GM19468 (cell line): ENCODE data around the gene SLC2A9.

Experiments
- ATAC-seq: cut with Tn5 transposase; IDR thresholded peaks from one replicate; pipeline ENCODE4 v1.9.1; 2021; ENCODE audit warnings: mild to moderate bottlenecking, moderate library complexity, moderate number of reproducible peaks; ENCODE audit not compliant: unreplicated experiment; ENCODE audit errors: extremely low read depth

Gene SLC2A9

GRCh38 chr4:9937078-9937477 is 84.2 kb downstream of the SLC2A9 start:
- no peak for ATAC-seq

DNA sequence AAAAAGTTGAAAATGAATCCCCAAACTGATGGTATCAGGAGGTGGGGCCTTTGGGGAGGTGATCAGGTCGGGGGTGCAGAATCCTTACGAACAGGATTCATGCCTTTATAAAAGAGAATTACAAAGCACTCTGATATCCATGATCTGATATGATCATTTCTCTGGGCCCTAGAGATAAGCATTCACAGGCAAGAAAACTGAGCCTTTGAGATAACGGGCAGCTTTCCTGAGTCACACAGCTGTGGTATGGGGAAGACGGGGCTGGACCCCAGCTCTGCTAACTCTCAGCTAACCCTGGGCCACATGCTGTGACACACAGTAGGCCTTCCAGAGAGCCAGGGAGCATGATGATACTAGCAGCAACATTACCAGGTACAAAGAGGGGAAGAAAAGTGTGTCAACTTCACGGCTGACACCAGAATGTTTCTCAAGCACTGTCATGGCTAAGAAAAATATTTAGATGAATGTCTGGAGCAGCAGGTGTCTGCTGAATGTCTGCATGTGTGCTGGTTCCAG is 85.1 kb downstream of the SLC2A9 start:
- no peak for ATAC-seq

- no peak for ATAC-seq
Observed at GRCh38 chr4:9933956-9934355, 87.3 kb downstream of the SLC2A9 start.

GRCh38 chr4:9933184-9933583 is 88.1 kb downstream of the SLC2A9 start:
- ATAC-seq, result no peak

DNA sequence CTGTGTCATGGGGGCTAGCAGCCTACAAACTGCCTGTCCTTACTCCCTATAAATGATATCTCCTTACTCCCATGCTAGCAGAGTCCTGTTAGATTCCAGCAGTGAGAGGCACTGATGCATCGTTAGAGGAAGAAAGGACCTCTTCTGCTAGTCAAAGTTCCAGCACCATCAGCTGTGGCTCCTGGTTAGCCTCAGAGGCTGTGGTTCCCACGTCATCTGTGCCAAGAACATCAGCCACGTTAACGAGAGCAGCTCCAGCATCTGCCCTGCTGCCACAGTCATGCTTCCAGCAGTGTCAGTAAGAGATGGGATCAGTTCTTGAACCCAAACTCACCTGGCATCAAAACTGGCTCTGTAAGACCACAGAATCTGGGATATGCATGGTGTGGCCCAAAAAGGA is 88.5 kb downstream of the SLC2A9 start:
- no peak for ATAC-seq

GRCh38 chr4:9931146-9931545 is 90.2 kb downstream of the SLC2A9 start:
- no peak for ATAC-seq

DNA sequence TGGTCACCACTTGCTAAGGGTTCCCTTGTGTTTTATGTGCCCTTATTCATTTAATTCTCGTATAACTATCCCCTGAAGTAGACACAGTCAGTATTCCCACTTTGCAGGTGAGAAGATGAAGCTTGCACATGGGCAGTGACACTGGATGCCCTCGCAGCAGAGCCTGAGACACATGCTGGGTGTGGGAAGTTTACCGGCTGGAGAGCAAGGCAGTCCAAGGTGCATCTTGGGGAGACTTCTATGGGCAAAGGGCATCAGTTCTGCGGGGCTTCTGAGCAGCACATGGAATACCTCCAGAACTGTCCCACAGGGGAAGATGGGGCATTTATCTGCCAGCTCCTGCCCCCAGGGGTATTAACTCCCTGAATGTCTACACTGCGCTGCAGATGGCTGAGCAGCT is 92.2 kb downstream of the SLC2A9 start:
- ATAC-seq, result no peak

GRCh38 chr4:9927341-9928007 is 93.8 kb downstream of the SLC2A9 start:
- no peak for ATAC-seq

GRCh38 chr4:9926586-9926985 is 94.7 kb downstream of the SLC2A9 start:
- ATAC-seq, result no peak

- ATAC-seq, result no peak
Observed at GRCh38 chr4:9925750-9926439, 95.4 kb downstream of the SLC2A9 start.

- ATAC-seq, result no peak
Observed at GRCh38 chr4:9924750-9925149, 96.5 kb downstream of the SLC2A9 start.

DNA sequence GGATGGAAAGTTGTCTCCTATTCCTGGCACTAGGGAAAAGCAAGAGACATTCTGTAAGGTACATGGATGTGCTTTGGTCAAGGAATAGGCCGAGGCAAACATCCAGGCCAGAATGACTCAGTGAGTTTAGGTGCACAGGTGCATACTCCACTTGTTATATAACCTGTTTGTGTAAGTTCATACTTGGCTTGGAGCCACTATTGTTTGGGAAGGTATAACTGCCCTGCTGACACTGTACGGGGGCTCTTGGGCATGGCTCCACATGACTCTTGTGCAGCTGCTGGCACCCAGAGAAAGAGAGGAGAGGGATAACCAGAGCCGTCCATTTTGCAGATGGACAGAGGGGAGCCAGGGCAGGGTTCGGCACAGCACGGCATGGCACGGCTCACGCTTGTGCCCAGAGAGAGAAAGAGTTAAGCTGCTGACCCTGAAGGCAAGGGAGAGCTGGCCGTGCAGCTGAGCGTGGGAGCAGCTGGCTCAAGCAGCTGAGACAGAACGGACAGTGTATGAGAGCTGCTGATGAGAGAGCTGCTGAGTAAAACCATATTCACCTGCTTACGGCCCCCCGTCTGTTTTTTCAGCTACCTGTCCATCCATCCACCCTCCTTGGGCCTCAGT is 98.0 kb downstream of the SLC2A9 start:
- ATAC-seq, result no peak

- ATAC-seq, result no peak
Observed at GRCh38 chr4:9921326-9921725, 100.0 kb downstream of the SLC2A9 start.

- no peak for ATAC-seq
Observed at GRCh38 chr4:9920029-9920428, 101.3 kb downstream of the SLC2A9 start.

DNA sequence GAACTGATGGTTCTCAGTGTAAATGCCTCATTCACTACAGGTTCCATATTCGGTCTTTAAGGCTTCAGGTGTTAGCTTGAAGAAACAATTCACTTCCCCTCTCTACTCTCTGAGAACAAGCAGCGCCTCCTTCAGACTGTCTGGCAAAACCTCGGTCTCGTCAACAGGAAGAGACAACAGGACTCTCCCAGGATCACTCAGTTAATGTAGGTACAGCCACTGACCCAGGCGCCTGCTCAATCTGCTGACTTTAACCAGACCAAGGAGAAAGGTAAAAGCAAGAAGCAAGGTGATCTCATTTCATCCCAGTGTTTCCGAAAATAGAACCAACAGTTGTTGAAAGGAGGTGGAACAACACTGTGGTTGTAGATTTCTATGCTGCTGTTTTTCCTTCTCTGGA is 102.2 kb downstream of the SLC2A9 start:
- ATAC-seq, result no peak

- ATAC-seq, result no peak
Observed at GRCh38 chr4:9918484-9918883, 102.8 kb downstream of the SLC2A9 start.

DNA sequence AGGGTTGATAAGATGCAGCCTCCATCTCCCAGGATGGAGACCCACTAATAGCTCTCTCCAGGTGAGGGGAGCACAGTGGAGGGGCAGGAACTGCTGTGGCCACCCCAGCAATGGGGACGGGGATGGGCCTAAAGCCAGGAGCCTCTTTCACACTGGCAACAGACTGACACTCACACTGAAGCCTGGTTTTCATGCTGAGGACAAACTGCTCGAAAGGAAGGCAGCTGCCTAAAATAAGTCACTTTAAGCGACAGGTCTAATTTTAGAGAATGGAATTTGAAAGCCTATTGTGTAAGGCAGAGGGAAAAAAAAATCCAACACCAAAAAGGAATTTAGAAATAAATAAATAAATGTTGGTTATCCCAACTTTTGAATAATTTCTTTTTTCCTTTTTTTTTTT is 104.4 kb downstream of the SLC2A9 start:
- no peak for ATAC-seq

GRCh38 chr4:9916346-9916745 is 105.0 kb downstream of the SLC2A9 start:
- no peak for ATAC-seq

DNA sequence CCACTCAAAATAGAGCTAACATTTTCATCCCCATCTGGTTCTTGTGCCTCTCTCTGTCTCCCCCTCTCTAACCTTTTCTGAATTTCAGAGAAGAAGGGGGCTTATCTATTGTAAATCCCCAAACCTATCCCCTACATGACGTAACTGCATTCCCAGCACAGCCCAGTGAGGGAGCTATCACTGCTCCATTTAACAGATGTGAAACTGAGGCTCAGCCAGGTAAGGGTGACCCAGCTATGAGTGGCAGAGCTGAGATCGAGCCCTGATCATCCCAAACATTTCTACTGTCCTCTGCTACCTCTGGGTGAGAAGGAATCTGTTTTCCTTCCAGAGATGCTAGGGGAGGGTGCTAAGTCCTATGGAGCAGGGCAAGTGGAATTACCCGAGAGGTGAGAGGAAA is 107.5 kb downstream of the SLC2A9 start:
- ATAC-seq, result no peak

DNA sequence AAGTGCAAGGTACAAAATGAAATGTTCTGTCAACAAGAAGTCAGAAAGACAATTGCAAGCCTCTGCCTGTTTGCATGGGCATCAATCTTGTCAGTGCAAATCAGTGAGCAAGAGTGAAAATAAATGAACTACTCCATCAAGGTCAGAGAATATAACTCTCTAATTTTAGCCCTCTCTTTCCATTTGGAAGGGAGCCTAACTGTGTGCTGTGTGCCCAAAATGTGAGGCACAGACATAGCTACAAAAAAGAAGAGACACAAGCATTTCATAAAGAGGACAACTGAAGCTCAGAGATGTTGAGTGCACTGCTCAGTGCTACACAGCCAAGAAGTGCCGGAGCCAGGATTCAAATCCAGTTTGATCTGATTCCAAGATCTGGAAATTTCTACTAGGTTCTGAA is 114.3 kb downstream of the SLC2A9 start:
- ATAC-seq, result no peak

- ATAC-seq, result no peak
Observed at GRCh38 chr4:9904976-9905587, 116.2 kb downstream of the SLC2A9 start.
